HepG2 (cell line): ENCODE results near the gene CTSD. TPM values are rescaled to one million over a fixed set of nuclear protein-coding genes. Genes with fewer than 3 reads are reported as not detected.

Experiments used
- ATAC-seq: fragments of 200-7000 bp; cut with Tn5 transposase; 3 replicates; pipeline ENCODE4 v1.9.1; 2020; ENCODE audit warnings: mild to moderate bottlenecking, moderate library complexity
- BruUV-seq: library from RNA; stranded (reverse); fragments of 400-500 nt; replicated peaks from 2 replicates; lab custom pipeline; 2021; lab: Mats Ljungman, UMichigan
- CTCF ChIA-PET: fragments of 300-600 bp; formaldehyde crosslinking; extraction: SDS; loops from one replicate; lab custom pipeline; 2021; ENCODE audit warnings: low total read pairs, inconsistent platforms, low intra/inter-chr PET ratio; lab: Yijun Ruan, JAX
- POLR2A ChIA-PET: fragments of 350-600 bp; sonication (Branson Sonifier 250); formaldehyde crosslinking; loops from one replicate; lab custom pipeline; 2020; ENCODE audit warnings: antibody characterized with exemption, inconsistent platforms; lab: Yijun Ruan, JAX
- DNase-seq: peaks from one replicate; pipeline ENCODE4 v3.0.0-alpha.2; 2015; ENCODE audit warnings: low spot score
- FAIRE-seq: peaks from 3 replicates; lab custom pipeline; 2011; peaks lifted over from hg19 to GRCh38; lab: Jason Lieb, UNC
- H2AFZ ChIP-seq: one replicate; pipeline ENCODE4 v1.6.1; 2011; ENCODE audit warnings: low read length, inconsistent platforms
- H3K27ac ChIP-seq: fragments of 300-600 bp; 3 replicates; pipeline ENCODE4 v1.8.0; 2011; ENCODE audit warnings: mixed run types, mild to moderate bottlenecking, mixed read lengths, low read length, inconsistent platforms; ENCODE audit not compliant: insufficient read depth; ENCODE audit errors: extremely low read length
- H3K27me3 ChIP-seq, 2 experiments: fragments of 200-600 bp in 1 of 2; 2 replicates in 1 of 2; 3 replicates in 1 of 2; pipeline versions ENCODE4 v1.6.0 to v1.8.0; 2011; ENCODE audit warnings: low read length in 2 of 2, mild to moderate bottlenecking in 2 of 2, moderate library complexity in 2 of 2, inconsistent platforms in 1 of 2; ENCODE audit not compliant: insufficient read depth in 2 of 2, control insufficient read depth in 1 of 2
- H3K36me3 ChIP-seq, 2 experiments: fragments of 200-600 bp in 1 of 2; replicated peaks in 1 of 2; 2 replicates in 1 of 2; 3 replicates in 1 of 2; pipeline versions ENCODE4 v1.5.1 to v1.8.0; 2011; ENCODE audit warnings: low read length in 2 of 2, inconsistent platforms in 1 of 2; ENCODE audit not compliant: insufficient read depth in 2 of 2, control insufficient read depth in 1 of 2
- H3K4me1 ChIP-seq: 2 replicates; pipeline ENCODE4 v1.5.1; 2012; ENCODE audit warnings: low read length, inconsistent platforms; ENCODE audit not compliant: insufficient read depth
- H3K4me2 ChIP-seq: 2 replicates; pipeline ENCODE4 v1.6.0; 2011; ENCODE audit warnings: low read depth, low read length, inconsistent platforms
- H3K4me3 ChIP-seq, 3 experiments: fragments of 200-600 bp in 1 of 3; sonication (generic), shearing (Covaris generic) in 1 of 3; replicated peaks in 1 of 3; 2 replicates each; pipeline ENCODE4 v1.5.1; 2011 to 2016; ENCODE audit warnings: low read length in 3 of 3, inconsistent platforms in 2 of 3, low read depth in 2 of 3, mild to moderate bottlenecking in 2 of 3, control low read depth in 1 of 3, mixed read lengths in 1 of 3; ENCODE audit not compliant: insufficient read depth in 1 of 3
- H3K79me2 ChIP-seq: one replicate; pipeline ENCODE4 v1.6.1; 2011; ENCODE audit warnings: low read length, inconsistent platforms; ENCODE audit not compliant: insufficient read depth
- H3K9ac ChIP-seq: 2 replicates; pipeline ENCODE4 v1.6.0; 2011; ENCODE audit warnings: mild to moderate bottlenecking, low read depth, low read length, inconsistent platforms; ENCODE audit not compliant: insufficient read depth
- H3K9me3 ChIP-seq: 2 replicates; pipeline ENCODE4 v1.5.1; 2012; ENCODE audit warnings: mild to moderate bottlenecking, low read length
- H4K20me1 ChIP-seq: 2 replicates; pipeline ENCODE4 v1.6.0; 2011; ENCODE audit warnings: inconsistent platforms, mild to moderate bottlenecking, low read length, moderate library complexity; ENCODE audit not compliant: insufficient read depth
- HCFC1 ChIP-seq: fragments of 150-350 bp; IDR thresholded peaks from 2 replicates; pipeline ENCODE4 v1.6.1; 2014; ENCODE audit warnings: low read depth, low read length
- NRL ChIP-seq: sonication (generic); formaldehyde crosslinking; IDR thresholded peaks from 2 replicates; pipeline ENCODE4 v1.5.0; 2020; ENCODE audit warnings: missing genetic modification reagents, mild to moderate bottlenecking, moderate library complexity, borderline replicate concordance
- POLR2A ChIP-seq, 2 experiments: IDR thresholded peaks; 2 replicates each; pipeline ENCODE4 v1.6.1; 2011; ENCODE audit warnings: low read depth in 2 of 2, low read length in 2 of 2, mild to moderate bottlenecking in 1 of 2, moderate library complexity in 1 of 2; ENCODE audit not compliant: insufficient read depth in 1 of 2
- RBFOX2 ChIP-seq: fragments of 200-400 bp; formaldehyde crosslinking; IDR thresholded peaks from 2 replicates; pipeline ENCODE4 v1.6.1; 2017; ENCODE audit warnings: low read depth, mild to moderate bottlenecking, low read length
- SNAPC5 ChIP-seq: sonication (generic); formaldehyde crosslinking; IDR thresholded peaks from 2 replicates; pipeline ENCODE4 v1.8.1; 2023; ENCODE audit warnings: mild to moderate bottlenecking, missing genetic modification reagents, borderline replicate concordance
- ZNF225 ChIP-seq: sonication (generic); formaldehyde crosslinking; IDR thresholded peaks from 2 replicates; pipeline ENCODE4 v1.4.0; 2020; ENCODE audit warnings: mild to moderate bottlenecking, missing genetic modification reagents
- ZNF703 ChIP-seq: sonication (generic); formaldehyde crosslinking; IDR thresholded peaks from 2 replicates; pipeline ENCODE4 v1.5.1; 2020; ENCODE audit warnings: missing genetic modification reagents, mild to moderate bottlenecking, moderate library complexity, borderline replicate concordance
- ZNF879 ChIP-seq: sonication (generic); formaldehyde crosslinking; IDR thresholded peaks from 2 replicates; pipeline ENCODE4 v1.8.1; 2023; ENCODE audit warnings: missing genetic modification reagents
- ZSCAN20 ChIP-seq: sonication (generic); formaldehyde crosslinking; IDR thresholded peaks from 2 replicates; pipeline ENCODE4 v1.4.0; 2020; ENCODE audit warnings: missing genetic modification reagents, mild to moderate bottlenecking, borderline replicate concordance
- ZXDC ChIP-seq: sonication (generic); formaldehyde crosslinking; IDR thresholded peaks from 2 replicates; pipeline ENCODE4 v1.5.0; 2020; ENCODE audit warnings: mild to moderate bottlenecking, missing genetic modification reagents
- WGBS: methylation state at CpG from one replicate; pipeline ENCODE4 v1.1.6; 2017; ENCODE audit warnings: low lambda C conversion rate; 5-methylcytosine and 5-hydroxymethylcytosine counted together
- in situ Hi-C: cut with HindIII; loops from 2 replicates; pipeline ENCODE4 v1.10.0; 2017; ENCODE audit warnings: low pct_unique_long_range_greater_than_20kb; ENCODE audit not compliant: extremely low pct_ligation_motif_present
- intact Hi-C: fragments of 100-400 bp; cut with micrococcal nuclease; formaldehyde crosslinking; loops from one replicate; pipeline ENCODE4 v1.10.0; 2022; ENCODE audit not compliant: unreplicated experiment
- polyA plus RNA-seq, 8 experiments: library from polyadenylated mRNA; depleted of rRNA in 3 of 8; stranded (reverse) in 7 of 8; unstranded in 1 of 8; fragments of >200 nt; fragmentation: Illumina TruSeq in 4 of 8; extraction: Trizol in 4 of 8; gene quantifications; 2 replicates each; pipeline versions ENCODE4 v1.2.1 to v1.2.3, GENCODE V29; 2011 to 2016; ENCODE audit warnings: low read depth in 4 of 8, missing spikeins in 1 of 8, mixed read lengths in 1 of 8; ENCODE audit not compliant: insufficient read depth in 1 of 8
- total RNA-seq, 5 experiments: library from RNA; depleted of rRNA; stranded (reverse); fragments of >200 nt; fragmentation: Illumina TruSeq; extraction: Trizol; gene quantifications; 2 replicates each; pipeline ENCODE4 v1.2.3, GENCODE V29; 2016; ENCODE audit warnings: low read depth in 1 of 5

CTSD gene
- total and polyA plus RNA-seq, 2 of the 13 experiments (the other 11 are each of a cell fraction or from before 2014, with no cell fraction given) = 143 to 230 TPM

- TF ChIP-seq SNAPC5 (no peak), ZNF879 (no peak), ZXDC (CRISPR knock-in tag) (no peak), RBFOX2 (no peak), POLR2A (IDR thresholded peaks at IDR 0.05; ENCODE audit: insufficient read depth in 1 of 2, low read depth in 2 of 2, low read length in 2 of 2) (peak in 1 of 2 experiments; percentile 34; a peak in 1 of 4 replicates), HCFC1 (no peak), ZNF703 (CRISPR knock-in tag) (no peak), ZNF225 (CRISPR knock-in tag) (no peak)
Measured at GRCh38 chr11:1750481-1750839, 13.3 kb downstream of the CTSD start, which contains the start of gene IFITM10 (continued).

- Histone ChIP-seq H3K36me3 (peaks cover 4 to 6% of the 10 kb centered on the region in 2 experiments; a peak in 2 of 5 replicates), H3K9me3 (no peaks in the 10 kb centered on the region), H3K27me3 (peaks cover 0 to 3% of the 10 kb centered on the region in 2 experiments; a peak in 2 of 5 replicates), H3K4me1 (peaks cover 22% of the 10 kb centered on the region; the same call in 1 of the 2 replicates), H3K4me2 (no peak overlapping the region), H2AFZ (no peak overlapping the region), H3K4me3 (peak overlapping the region in 1 of 3 experiments; percentile 16; a peak in 1 of 6 replicates), H3K9ac (no peak overlapping the region), H4K20me1 (peaks cover 1% of the 10 kb centered on the region; the same call in 1 of the 2 replicates), H3K27ac (no peak overlapping the region), H3K79me2 (no peaks in the 10 kb centered on the region)
- ChIA-PET CTCF (no interaction called here), POLR2A (interaction anchor here (1.5 to 1.7 kb wide), 3 partner anchors 13 to 97 kb away, joined by 4 to 9 read pairs (median 6); no protein-coding TSS in a partner anchor)
- intact Hi-C loops (no loop called here), in situ Hi-C loops (no loop called here)
- 0 out of 4 replicates have a peak, but pooled peaks of 1 of the 2 experiments have one; percentile 11 for TF ChIP-seq POLR2A (IDR thresholded peaks at IDR 0.05; ENCODE audit: insufficient read depth in 1 of 2, low read depth in 2 of 2, low read length in 2 of 2)
- no peak for TF ChIP-seq ZSCAN20
- TF ChIP-seq NRL (CRISPR knock-in tag) = peak; percentile 56; the same call in 1 of the 2 replicates
- BruUV-seq = no TSS peak
- WGBS = 39% methylated on average over 21 of the region's 25 CpGs
- FAIRE-seq (no peak), ATAC-seq (peak; percentile 25), DNase-seq (no peak)
Measured at GRCh38 chr11:1749395-1750351, 14.1 kb downstream of the CTSD start.
